Activated naive CD4-positive, alpha-beta T cell (primary cell): Measurements from ENCODE around the gene LPCAT4.
"Not testable (repeated sequence)": the region's sequence is repeated elsewhere in the genome, so short reads cannot be mapped to it uniquely, and the experiment has no call there.

Experiments used
- DNase-seq, 4 experiments: peaks; one replicate each; lab custom pipeline; 2025; lab: John Stamatoyannopoulos, UW

The LPCAT4 gene

DNA sequence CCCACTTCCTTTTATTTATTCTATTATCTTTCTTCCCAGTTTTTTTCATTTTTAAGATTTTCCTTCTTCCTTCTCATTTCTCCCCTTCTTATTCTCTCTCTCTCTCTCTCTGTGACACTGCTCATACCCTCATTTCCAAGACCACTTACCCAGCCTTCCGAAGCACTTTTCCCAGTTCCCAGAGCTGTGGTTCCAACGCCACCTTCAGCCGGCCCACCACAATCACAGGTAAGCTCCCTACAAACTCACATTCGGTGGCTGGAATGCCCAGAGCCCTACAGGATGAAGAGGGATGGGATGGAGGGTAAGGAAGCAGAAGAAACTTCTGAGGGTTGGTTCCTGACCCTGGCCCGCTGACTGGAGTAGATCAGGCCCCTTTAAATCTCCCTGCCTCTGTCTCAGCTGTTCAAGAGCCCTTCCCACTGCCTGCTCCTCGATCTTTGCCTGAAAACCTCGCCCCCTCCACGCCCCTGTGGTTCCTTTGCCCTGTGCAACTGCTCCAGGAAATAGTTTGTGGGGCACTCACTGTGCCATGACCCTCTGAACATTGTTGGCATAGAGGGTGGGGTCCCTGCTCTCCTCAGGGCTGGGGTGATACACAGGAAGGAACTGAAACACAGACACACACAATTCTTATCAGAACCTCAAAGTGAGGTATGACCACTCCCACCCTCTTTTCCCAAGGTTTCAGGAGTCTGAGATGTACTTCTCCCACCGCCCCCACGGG, 4.8 kb downstream of the LPCAT4 start:
- DNase-seq, result no peak

GRCh38 chr15:34361278-34361677, 5.7 kb downstream of the LPCAT4 start:
- DNase-seq, result no peak

DNA sequence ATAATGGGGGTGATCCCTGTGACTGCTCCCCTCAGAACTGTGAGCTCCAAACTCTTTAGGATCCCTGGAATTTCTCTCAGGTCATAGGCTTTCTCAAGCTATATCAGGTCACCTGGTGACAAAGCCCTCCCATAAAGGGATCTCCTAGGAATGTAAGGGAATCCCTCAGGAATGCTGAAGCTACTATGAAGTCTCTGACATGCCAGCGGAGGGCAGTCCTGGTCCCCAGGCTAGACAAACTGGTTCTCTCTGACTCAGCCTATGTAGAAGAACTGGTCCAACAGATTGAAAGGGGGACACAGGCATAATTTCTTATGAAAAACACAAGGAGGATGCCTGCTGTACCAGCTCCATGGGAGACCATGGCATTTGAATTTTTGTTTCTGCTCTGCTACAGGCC, 6.7 kb downstream of the LPCAT4 start:
- no peak for DNase-seq

GRCh38 chr15:34359416-34359815, 7.6 kb downstream of the LPCAT4 start:
- DNase-seq, result no peak

DNA sequence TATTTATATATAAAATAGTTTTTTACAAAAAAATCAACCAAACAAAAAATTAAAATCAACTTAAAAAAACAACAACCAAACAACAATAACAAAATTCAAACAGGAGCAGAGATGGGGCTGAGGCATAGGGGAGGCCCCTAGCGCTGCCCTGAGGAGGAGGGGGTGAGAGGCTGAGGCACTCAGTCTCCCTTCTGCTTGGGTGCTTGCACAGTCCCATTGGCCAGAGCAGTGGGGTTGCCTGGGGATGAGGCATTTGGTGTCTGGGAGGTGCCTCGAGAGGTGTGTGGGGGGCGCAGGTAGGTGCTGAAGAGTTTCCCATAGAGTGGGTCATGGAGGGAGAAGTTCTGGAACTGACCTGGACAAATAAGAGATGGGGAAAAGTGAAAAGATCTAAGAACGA, 8.0 kb downstream of the LPCAT4 start:
- DNase-seq, result no peak

- DNase-seq, result no peak
Observed at GRCh38 chr15:34358367-34358766, 8.6 kb downstream of the LPCAT4 start.

DNA sequence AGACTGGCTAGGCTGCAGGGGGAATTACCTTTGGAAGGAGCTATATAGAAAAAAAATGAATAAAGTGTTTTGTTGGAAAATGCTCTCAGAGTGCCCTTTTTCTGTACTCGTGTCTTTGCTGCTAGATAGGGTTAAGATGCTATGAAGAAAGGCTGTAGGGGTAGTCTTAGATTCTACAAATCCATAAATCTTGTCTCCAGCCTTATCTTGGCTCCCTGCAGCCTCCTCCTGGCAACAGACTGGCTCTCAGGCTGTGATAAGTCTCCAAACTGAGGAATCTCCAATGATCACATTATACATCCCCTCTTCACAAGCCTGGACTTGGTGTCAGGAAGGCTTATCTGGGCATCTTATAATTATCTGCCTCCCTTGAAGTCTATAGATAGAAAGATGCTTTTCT, 9.3 kb downstream of the LPCAT4 start:
- DNase-seq, result no peak

- DNase-seq, result no peak
Observed at GRCh38 chr15:34355241-34355640, 11.8 kb downstream of the LPCAT4 start.

DNA sequence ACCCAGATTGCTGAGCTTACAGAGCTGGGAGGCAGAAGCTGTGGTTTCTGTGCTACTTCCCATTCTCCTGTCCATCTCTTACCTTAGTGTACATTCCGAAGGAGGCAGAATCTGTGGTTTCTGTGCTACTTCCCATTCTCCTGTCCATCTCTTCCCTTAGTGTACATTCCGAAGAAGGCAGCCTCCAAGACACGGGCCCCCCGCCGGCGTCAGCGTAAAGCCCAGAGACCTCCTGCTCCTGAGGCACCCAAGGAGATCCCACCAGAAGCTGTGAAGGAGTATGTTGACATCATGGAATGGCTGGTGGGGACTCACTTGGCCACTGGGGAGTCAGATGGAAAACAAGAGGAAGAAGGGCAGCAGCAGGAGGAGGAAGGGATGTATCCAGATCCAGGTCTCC, 12.7 kb downstream of the LPCAT4 start:
- DNase-seq, result no peak

- no peak for DNase-seq
Observed at GRCh38 chr15:34353627-34354026, 13.4 kb downstream of the LPCAT4 start.

DNA sequence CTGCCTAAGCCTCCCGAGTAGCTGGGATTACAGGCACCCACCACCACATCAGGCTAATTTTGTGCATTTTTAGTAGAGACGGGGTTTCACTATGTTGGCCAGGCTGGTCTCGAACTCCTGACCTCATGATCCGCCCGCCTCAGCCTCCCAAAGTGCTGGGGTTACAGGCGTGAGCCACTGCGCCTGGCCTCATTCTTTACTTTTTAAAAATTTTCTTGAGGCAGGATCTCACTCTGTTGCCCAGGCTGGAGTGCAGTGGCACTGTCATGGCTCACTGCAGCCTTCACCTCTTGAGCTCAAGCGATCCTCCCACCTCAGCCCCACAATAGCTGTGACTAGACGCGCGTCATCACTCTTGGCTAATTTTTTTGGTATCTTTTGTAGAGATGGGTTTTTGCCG, 14.0 kb downstream of the LPCAT4 start:
- not testable (repeated sequence) for DNase-seq

- DNase-seq, result no peak
Observed at GRCh38 chr15:34349769-34350168, 17.2 kb downstream of the LPCAT4 start.

DNA sequence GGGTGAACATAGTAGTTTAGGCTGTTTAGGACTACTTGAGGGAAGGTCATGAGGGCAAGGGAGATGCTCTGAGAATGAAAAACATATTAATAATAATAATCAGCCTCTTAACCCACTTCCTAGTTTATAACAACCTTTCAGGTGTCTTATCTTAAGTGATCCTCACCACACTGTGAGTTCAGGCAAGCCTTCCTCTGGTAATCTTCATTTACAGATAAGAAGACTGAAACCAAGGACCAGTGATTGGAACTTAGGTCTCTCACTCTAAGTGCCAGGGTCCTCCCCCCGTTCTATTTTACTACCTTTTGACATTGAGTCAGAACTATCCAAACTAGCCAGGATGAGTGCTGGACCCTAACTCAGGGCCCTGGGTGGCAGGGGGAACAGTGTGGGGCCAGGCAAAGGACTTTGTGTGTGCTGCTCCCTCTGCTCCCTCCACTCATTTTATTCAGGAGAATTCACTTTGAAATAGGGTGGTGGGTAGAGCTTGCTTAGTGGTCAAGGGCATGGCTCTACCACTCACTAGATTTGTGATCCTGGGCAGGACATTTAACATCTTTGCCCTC, 18.2 kb downstream of the LPCAT4 start:
- DNase-seq, result no peak

DNA sequence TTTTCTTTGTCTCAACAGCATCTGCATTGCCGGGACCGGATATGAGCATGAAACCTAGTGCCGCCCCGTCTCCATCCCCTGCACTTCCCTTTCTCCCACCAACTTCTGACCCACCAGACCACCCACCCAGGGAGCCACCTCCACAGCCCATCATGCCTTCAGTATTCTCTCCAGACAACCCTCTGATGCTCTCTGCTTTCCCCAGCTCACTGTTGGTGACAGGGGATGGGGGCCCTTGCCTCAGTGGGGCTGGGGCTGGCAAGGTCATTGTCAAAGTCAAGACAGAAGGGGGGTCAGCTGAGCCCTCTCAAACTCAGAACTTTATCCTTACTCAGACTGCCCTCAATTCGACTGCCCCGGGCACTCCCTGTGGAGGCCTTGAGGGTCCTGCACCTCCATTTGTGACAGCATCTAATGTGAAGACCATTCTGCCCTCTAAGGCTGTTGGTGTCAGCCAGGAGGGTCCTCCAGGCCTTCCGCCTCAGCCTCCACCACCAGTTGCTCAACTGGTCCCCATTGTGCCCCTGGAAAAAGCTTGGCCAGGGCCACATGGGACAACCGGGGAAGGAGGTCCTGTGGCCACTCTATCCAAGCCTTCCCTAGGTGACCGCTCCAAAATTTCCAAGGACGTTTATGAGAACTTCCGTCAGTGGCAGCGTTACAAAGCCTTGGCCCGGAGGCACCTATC, 18.9 kb downstream of the LPCAT4 start:
- DNase-seq, result no peak

GRCh38 chr15:34342737-34343575, 24.0 kb downstream of the LPCAT4 start, which contains the start of the genes NOP10 and NUTM1:
NOP10 (minus strand) TSS chr15:34343136; CDS start chr15:34343073, 63 bp downstream.
NUTM1 (plus strand) TSS chr15:34343315; CDS start chr15:34343697, 382 bp downstream.
- DNase-seq, result peak; percentile 90 to 92 (median 92)

GRCh38 chr15:34342213-34342736, 24.7 kb downstream of the LPCAT4 start:
- not testable (repeated sequence) for DNase-seq

DNA sequence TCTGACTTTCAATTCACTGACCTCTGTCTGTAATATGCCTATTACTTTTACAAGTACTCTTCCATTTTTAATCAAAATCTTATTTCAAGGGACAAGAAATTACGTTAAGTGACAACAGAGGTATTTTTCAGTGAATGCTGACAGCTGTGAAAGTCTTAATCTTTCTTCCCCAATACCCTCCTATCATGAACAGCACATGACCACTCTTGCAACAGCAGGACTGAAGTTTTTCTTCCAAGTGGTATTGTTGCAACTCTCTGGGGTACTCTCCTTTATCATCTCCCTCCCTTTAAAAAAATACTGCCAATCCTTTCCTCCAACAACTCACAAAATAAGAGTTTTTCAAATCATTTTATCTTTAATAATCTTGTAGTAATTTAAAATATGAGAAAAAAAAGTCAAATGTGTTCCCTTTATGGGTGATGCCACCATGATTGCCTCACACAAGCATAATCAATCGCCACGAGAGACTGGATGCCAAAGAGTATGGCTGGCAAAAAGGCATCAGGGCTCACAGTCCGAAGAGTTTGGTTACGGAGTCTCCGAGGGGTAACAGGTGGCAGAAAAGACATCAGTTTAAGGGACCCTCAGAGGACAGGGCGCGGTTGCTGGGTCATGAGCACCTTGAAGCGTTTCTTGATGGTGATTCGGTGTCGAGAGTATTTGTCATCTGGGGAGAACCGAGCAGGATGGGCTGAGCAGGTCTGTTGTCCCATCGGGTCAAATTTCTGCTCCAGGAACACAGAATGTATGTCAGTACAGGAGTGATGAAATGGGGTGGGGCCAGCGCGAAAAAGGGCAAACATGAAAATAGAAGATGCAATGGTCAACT, 25.4 kb downstream of the LPCAT4 start:
- DNase-seq, result no peak

DNA sequence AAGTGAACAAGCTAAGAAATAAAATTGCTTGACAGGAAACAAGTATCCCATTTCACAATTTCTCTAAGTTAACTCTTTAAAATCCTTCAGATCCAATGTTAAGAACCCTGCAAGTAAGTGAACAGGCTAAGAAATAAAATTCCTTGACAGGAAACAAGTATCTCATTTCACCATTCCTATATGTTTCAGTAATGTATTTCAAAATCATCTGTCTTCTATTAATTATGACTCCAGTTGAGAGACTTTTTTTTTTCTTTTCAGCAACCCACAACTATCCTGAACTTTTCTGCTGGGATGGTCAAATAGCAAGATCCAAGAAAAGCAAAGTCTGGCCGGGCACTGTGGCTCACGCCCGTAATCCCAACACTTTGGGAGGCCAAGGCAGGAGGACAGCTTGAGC, 27.1 kb downstream of the LPCAT4 start:
- DNase-seq, result no peak

DNA sequence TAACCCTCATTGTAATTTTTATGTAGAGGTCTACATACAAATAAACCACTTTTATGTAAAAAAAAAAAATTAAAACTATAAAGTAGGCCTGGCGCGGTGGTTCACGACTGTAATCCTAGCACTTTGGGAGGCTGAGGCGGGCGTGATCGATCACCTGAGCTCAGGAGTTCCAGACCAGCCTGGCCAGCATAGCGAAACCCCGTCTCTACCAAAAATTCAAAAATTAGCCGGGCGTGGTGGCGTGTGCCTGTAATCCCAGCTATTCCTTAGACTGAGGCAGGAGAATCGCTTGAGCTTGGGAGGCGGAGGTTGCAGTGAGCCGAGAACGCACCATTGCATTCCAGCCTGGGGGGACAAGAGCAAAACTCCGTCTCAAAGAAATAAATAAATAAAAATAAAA, 28.6 kb downstream of the LPCAT4 start:
- DNase-seq, result no peak

- peak; percentile 68 to 90 (median 82) for DNase-seq
Observed at GRCh38 chr15:34337557-34338306, 29.3 kb downstream of the LPCAT4 start, which contains the start of gene SLC12A6. SLC12A6 (minus strand) TSS chr15:34337781; CDS start chr15:34336680, 1,101 bp downstream.
